ENCODE results near the gene CDC42EP2.

CDC42EP2 gene

GRCh38 chr11:65317025-65317786 lies 2.5 kb downstream of the CDC42EP2 start:
- DNase-seq (ENCODE audit: low read depth) = peak; percentile 69
- no peak for TF ChIP-seq CTCF (conservative IDR thresholded peaks at IDR 0.05; ENCODE audit: low read depth, low read length)
- peak overlapping the region; percentile 91 for H3K4me3 ChIP-seq (ENCODE audit: low read depth, low read length)

- DNase-seq (ENCODE audit: low read depth) = no peak
- no peak for TF ChIP-seq CTCF (conservative IDR thresholded peaks at IDR 0.05; ENCODE audit: low read depth, low read length)
- H3K4me3 ChIP-seq (ENCODE audit: low read depth, low read length) = no peak overlapping the region
Observed at GRCh38 chr11:65320386-65321075, 5.9 kb downstream of the CDC42EP2 start.

GRCh38 chr11:65321076-65321475 lies 6.4 kb downstream of the CDC42EP2 start:
- no peak for TF ChIP-seq CTCF (conservative IDR thresholded peaks at IDR 0.05; ENCODE audit: low read depth, low read length)
- H3K4me3 ChIP-seq (ENCODE audit: low read depth, low read length) = no peak overlapping the region
- no peak for DNase-seq (ENCODE audit: low read depth)

GRCh38 chr11:65321828-65322485 lies 7.3 kb downstream of the CDC42EP2 start:
- no peak for TF ChIP-seq CTCF (conservative IDR thresholded peaks at IDR 0.05; ENCODE audit: low read depth, low read length)
- no peak overlapping the region for H3K4me3 ChIP-seq (ENCODE audit: low read depth, low read length)

GRCh38 chr11:65323813-65324212 lies 9.1 kb downstream of the CDC42EP2 start:
- DNase-seq (ENCODE audit: low read depth) = no peak
- no peak overlapping the region for H3K4me3 ChIP-seq (ENCODE audit: low read depth, low read length)
- TF ChIP-seq CTCF (conservative IDR thresholded peaks at IDR 0.05; ENCODE audit: low read depth, low read length) = no peak

More at GRCh38 chr11:65321828-65322485, 7.3 kb downstream of the CDC42EP2 start:
- no peak for DNase-seq (ENCODE audit: low read depth)

- DNase-seq (ENCODE audit: low read depth) = no peak
- H3K4me3 ChIP-seq (ENCODE audit: low read depth, low read length) = no peak overlapping the region
- TF ChIP-seq CTCF (conservative IDR thresholded peaks at IDR 0.05; ENCODE audit: low read depth, low read length) = no peak
Observed at GRCh38 chr11:65325435-65325834, 10.8 kb downstream of the CDC42EP2 start.

All from choroid plexus epithelial cell (primary cell).